IMR-90 (cell line): ENCODE data around the gene ARNT2. TPM values are rescaled to one million over a fixed set of nuclear protein-coding genes. Genes with fewer than 3 reads are reported as not detected.

ENCODE experiments used
- ATAC-seq: fragments of 200-7000 bp; cut with Tn5 transposase; 2 replicates; pipeline ENCODE4 v1.9.1; 2020; ENCODE audit warnings: low read depth, mild to moderate bottlenecking, moderate library complexity
- BruUV-seq: library from RNA; stranded (reverse); fragments of 400-500 nt; replicated peaks from 2 replicates; lab custom pipeline; 2021; lab: Mats Ljungman, UMichigan
- CTCF ChIA-PET: fragments of 300-600 bp; formaldehyde crosslinking; extraction: SDS; loops from one replicate; lab custom pipeline; 2021; ENCODE audit warnings: antibody characterized with exemption; lab: Yijun Ruan, JAX
- POLR2A ChIA-PET: fragments of 300-600 bp; sonication (Branson Sonifier 250); formaldehyde crosslinking; loops from one replicate; lab custom pipeline; 2022; ENCODE audit warnings: antibody characterized with exemption; ENCODE audit not compliant: unreplicated experiment; lab: Charles Lee
- DNase-seq: peaks from one replicate; pipeline ENCODE4 v3.0.0; 2013
- H2AFZ ChIP-seq: replicated peaks from 2 replicates; pipeline ENCODE3; 2013; ENCODE audit warnings: low read length, mild to moderate bottlenecking; ENCODE audit not compliant: poor library complexity
- H2AK5ac ChIP-seq: 2 replicates; pipeline ENCODE4 v1.6.1; 2013; ENCODE audit warnings: low read depth, low read length, inconsistent platforms
- H2AK9ac ChIP-seq: replicated peaks from 2 replicates; pipeline ENCODE3; 2013; ENCODE audit warnings: mild to moderate bottlenecking, low read depth, low read length, moderate library complexity; ENCODE audit not compliant: poor library complexity
- H2BK120ac ChIP-seq: 2 replicates; pipeline ENCODE4 v1.6.1; 2013; ENCODE audit warnings: low read depth, low read length, inconsistent platforms
- H2BK15ac ChIP-seq: 3 replicates; pipeline ENCODE4 v1.6.1; 2013; ENCODE audit warnings: low read depth, low read length, inconsistent platforms
- H2BK20ac ChIP-seq: 2 replicates; pipeline ENCODE4 v1.6.1; 2013; ENCODE audit warnings: low read depth, mild to moderate bottlenecking, inconsistent platforms, low read length, moderate library complexity
- H2BK5ac ChIP-seq: 2 replicates; pipeline ENCODE4 v1.6.1; 2013; ENCODE audit warnings: mild to moderate bottlenecking, low read depth, low read length, inconsistent platforms; ENCODE audit not compliant: poor library complexity, severe bottlenecking
- H3K14ac ChIP-seq: replicated peaks from 2 replicates; pipeline ENCODE4 v1.6.1; 2013; ENCODE audit warnings: low read depth, low read length, inconsistent platforms
- H3K18ac ChIP-seq: 2 replicates; pipeline ENCODE4 v1.6.1; 2013; ENCODE audit warnings: low read depth, low read length, control low read depth
- H3K23ac ChIP-seq: 2 replicates; pipeline ENCODE4 v1.6.1; 2013; ENCODE audit warnings: low read depth, low read length, inconsistent platforms
- H3K27ac ChIP-seq: 2 replicates; pipeline ENCODE4 v1.5.1; 2013; ENCODE audit warnings: mild to moderate bottlenecking, control low read depth, low read length; ENCODE audit not compliant: insufficient read depth
- H3K27me3 ChIP-seq: 2 replicates; pipeline ENCODE4 v1.6.1; 2013; ENCODE audit warnings: low read length; ENCODE audit not compliant: control insufficient read depth, insufficient read depth
- H3K36me3 ChIP-seq: 2 replicates; pipeline ENCODE4 v1.6.1; 2013; ENCODE audit warnings: low read length, mixed read lengths; ENCODE audit not compliant: control insufficient read depth, insufficient read depth
- H3K4ac ChIP-seq: 2 replicates; pipeline ENCODE4 v1.6.1; 2013; ENCODE audit warnings: low read depth, low read length, inconsistent platforms
- H3K4me1 ChIP-seq: 2 replicates; pipeline ENCODE4 v1.6.1; 2013; ENCODE audit warnings: low read length, mixed read lengths; ENCODE audit not compliant: control insufficient read depth, insufficient read depth
- H3K4me2 ChIP-seq: 2 replicates; pipeline ENCODE4 v1.6.1; 2013; ENCODE audit warnings: low read depth, mild to moderate bottlenecking, control low read depth, low read length, moderate library complexity
- H3K4me3 ChIP-seq: 2 replicates; pipeline ENCODE4 v1.5.1; 2013; ENCODE audit warnings: low read depth, mild to moderate bottlenecking, control low read depth, low read length, moderate library complexity; ENCODE audit not compliant: insufficient read depth
- H3K56ac ChIP-seq: 2 replicates; pipeline ENCODE4 v1.6.1; 2013; ENCODE audit warnings: low read length, inconsistent platforms; ENCODE audit not compliant: insufficient read depth; ENCODE audit errors: extremely low read depth
- H3K79me1 ChIP-seq, 2 experiments: 2 replicates each; pipeline ENCODE4 v1.6.1; 2013; ENCODE audit warnings: low read length in 2 of 2, inconsistent platforms in 1 of 2, low read depth in 1 of 2
- H3K9ac ChIP-seq: 2 replicates; pipeline ENCODE4 v1.6.1; 2013; ENCODE audit warnings: low read depth, low read length, control low read depth
- H3K9me1 ChIP-seq: 2 replicates; pipeline ENCODE4 v1.6.1; 2013; ENCODE audit warnings: low read length, inconsistent platforms; ENCODE audit not compliant: insufficient read depth
- H3K9me3 ChIP-seq: 2 replicates; pipeline ENCODE4 v1.6.1; 2013; ENCODE audit warnings: low read length; ENCODE audit not compliant: control insufficient read depth, insufficient read depth
- H4K20me1 ChIP-seq: 2 replicates; pipeline ENCODE4 v1.6.1; 2013; ENCODE audit warnings: low read length, inconsistent platforms; ENCODE audit not compliant: insufficient read depth
- H4K5ac ChIP-seq: 2 replicates; pipeline ENCODE4 v1.6.1; 2013; ENCODE audit warnings: mild to moderate bottlenecking, low read depth, low read length, control low read depth
- H4K8ac ChIP-seq, 2 experiments: 2 replicates each; pipeline ENCODE4 v1.6.1; 2013; ENCODE audit warnings: low read depth in 2 of 2, low read length in 2 of 2, control low read depth in 1 of 2, inconsistent platforms in 1 of 2
- H4K91ac ChIP-seq: 2 replicates; pipeline ENCODE4 v1.6.1; 2013; ENCODE audit warnings: low read depth, low read length, inconsistent platforms; ENCODE audit not compliant: insufficient read depth
- CEBPB ChIP-seq: IDR thresholded peaks from 2 replicates; pipeline ENCODE4 v1.6.1; 2012; ENCODE audit warnings: low read depth, low read length, improper control_type of control experiment
- FOS ChIP-seq: fragments of 150-350 bp; IDR thresholded peaks from 2 replicates; pipeline ENCODE4 v1.6.1; 2016; ENCODE audit warnings: low read depth, low read length
- MAFK ChIP-seq: IDR thresholded peaks from 2 replicates; pipeline ENCODE4 v1.6.1; 2012; ENCODE audit warnings: low read depth, low read length, improper control_type of control experiment
- MXI1 ChIP-seq: IDR thresholded peaks from 2 replicates; pipeline ENCODE4 v1.6.1; 2012; ENCODE audit warnings: low read depth, mild to moderate bottlenecking, low read length, moderate library complexity, borderline replicate concordance
- NFE2L2 ChIP-seq: fragments of 150-350 bp; IDR thresholded peaks from 2 replicates; pipeline ENCODE4 v1.6.1; 2016; ENCODE audit warnings: low read depth, mild to moderate bottlenecking, low read length
- RAD21 ChIP-seq: IDR thresholded peaks from 2 replicates; pipeline ENCODE4 v1.6.1; 2012; ENCODE audit warnings: low read length, improper control_type of control experiment
- RCOR1 ChIP-seq: IDR thresholded peaks from 2 replicates; pipeline ENCODE4 v1.6.1; 2012; ENCODE audit warnings: mild to moderate bottlenecking, low read length, improper control_type of control experiment; ENCODE audit not compliant: insufficient replicate concordance
- RFX5 ChIP-seq: IDR thresholded peaks from 2 replicates; pipeline ENCODE4 v1.8.0; 2012; ENCODE audit warnings: low read depth, mild to moderate bottlenecking, low read length, moderate library complexity
- whole genome bisulfite sequencing, 2 experiments: methylation state at CpG; one replicate each; pipeline versions ENCODE4 v1.1.5 to v1.1.7; 2013; ENCODE audit warnings: missing lambda C conversion rate in 2 of 2; ENCODE audit not compliant: insufficient read length in 1 of 2; ENCODE audit errors: extremely low coverage in 2 of 2; 5-methylcytosine and 5-hydroxymethylcytosine counted together
- dilution Hi-C: fragments of 300-500 bp; cut with HindIII; formaldehyde crosslinking; loops from one replicate; pipeline ENCODE4 v1.14.3; 2018; ENCODE audit warnings: low sequenced_read_pairs; ENCODE audit not compliant: unreplicated experiment
- in situ Hi-C: fragments of 300-500 bp; cut with MboI; formaldehyde crosslinking; loops from 3 replicates; pipeline ENCODE4 v1.14.3; 2019; ENCODE audit warnings: low sequenced_read_pairs, inconsistent platforms, mixed read lengths
- intact Hi-C: fragments of 100-400 bp; cut with micrococcal nuclease; formaldehyde crosslinking; loops from 2 replicates; pipeline ENCODE4 v1.10.0; 2022
- polyA plus RNA-seq, 3 experiments: library from polyadenylated mRNA; depleted of rRNA; stranded (reverse); fragments of >200 nt; gene quantifications; 2 replicates each; pipeline ENCODE4 v1.2.3, GENCODE V29; 2012; ENCODE audit warnings: low replicate concordance in 1 of 3
- total RNA-seq: library from RNA; depleted of rRNA; stranded (reverse); fragments of >200 nt; gene quantifications from 2 replicates; pipeline ENCODE4 v1.2.3, GENCODE V29; 2012
- TF ChIP-seq, protein P1 (sequence below): fragments of 150-350 bp; IDR thresholded peaks from 2 replicates; pipeline ENCODE4 v1.6.1; 2016; ENCODE audit warnings: low read depth, mild to moderate bottlenecking, low read length, moderate library complexity, borderline replicate concordance
- TF ChIP-seq, protein P2 (sequence below): conservative IDR thresholded peaks from 2 replicates; pipeline ENCODE4 v1.5.1; 2012; ENCODE audit warnings: mild to moderate bottlenecking, low read depth, low read length, improper control_type of control experiment

The ARNT2 gene
- total and polyA plus RNA-seq, 2 of the 4 experiments (the other 2 are of a cell fraction): 18.2 to 19.0 TPM

DNA sequence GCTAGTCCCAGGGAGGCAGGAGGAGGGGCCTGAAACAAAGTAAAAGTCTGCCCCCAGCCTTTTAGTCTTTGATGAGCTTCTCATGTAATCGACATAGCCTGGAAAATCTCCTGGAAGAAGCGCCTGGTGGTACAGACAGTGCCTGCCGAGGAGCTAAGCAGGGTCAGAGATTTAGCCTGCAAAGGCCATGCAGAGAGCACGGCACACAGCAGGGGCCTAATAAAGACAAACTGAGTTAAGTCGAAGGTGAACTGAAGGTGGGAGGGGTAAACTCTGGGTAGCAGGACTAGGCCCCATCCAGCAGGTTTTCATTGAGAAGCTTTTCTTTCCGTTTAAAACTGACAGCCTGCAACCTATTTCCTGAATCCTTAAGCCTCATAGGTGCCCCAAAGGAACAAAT is 175.4 kb downstream of the ARNT2 start:
- H3K4me1 ChIP-seq: peaks cover 4% of the 10 kb centered on the region
- peaks cover 16% of the 10 kb centered on the region for H3K9me1 ChIP-seq
- H3K14ac ChIP-seq: 0 out of 2 replicates have a peak overlapping the region, but pooled peaks have one; percentile 33
- peak overlapping the region; percentile 23 to 50; a peak in 2 of 4 replicates for H4K8ac ChIP-seq
- H2AK5ac ChIP-seq: peak overlapping the region; percentile 45
- dilution Hi-C loops: no loop called here
- no peak overlapping the region for H3K4me2 ChIP-seq
- H3K4me3 ChIP-seq: no peak overlapping the region
- H2BK120ac ChIP-seq: peak overlapping the region; percentile 80
- ChIA-PET POLR2A (no interaction called here), CTCF (interaction anchor here (1.1 to 1.4 kb wide), 2 partner anchors 11 to 200 kb away, joined by 4 to 8 read pairs; partner anchors contain the start of gene CEMIP)
- no peak overlapping the region for H2BK5ac ChIP-seq
- ATAC-seq (no peak), DNase-seq (no peak)
- no peak overlapping the region for H2AK9ac ChIP-seq
- no peaks in the 10 kb centered on the region for H3K9me3 ChIP-seq
- peaks cover 67% of the 10 kb centered on the region for H3K36me3 ChIP-seq
- H4K91ac ChIP-seq: peak overlapping the region; percentile 44; the same call in 1 of the 2 replicates
- H4K5ac ChIP-seq: no peak overlapping the region
- H3K23ac ChIP-seq: peak overlapping the region; percentile 48; the same call in 1 of the 2 replicates
- intact Hi-C loops: no loop called here
- peaks cover 0 to 4% of the 10 kb centered on the region in 2 experiments; a peak in 1 of 4 replicates for H3K79me1 ChIP-seq
- BruUV-seq: no TSS peak
- peak overlapping the region; percentile 36 for H2AFZ ChIP-seq
- no peak overlapping the region for H3K9ac ChIP-seq
- peak overlapping the region; percentile 83; the same call in 2 of the 3 replicates for H2BK15ac ChIP-seq
- peak overlapping the region; percentile 7; the same call in 1 of the 2 replicates for H2BK20ac ChIP-seq
- no peaks in the 10 kb centered on the region for H3K27me3 ChIP-seq
- no peaks in the 10 kb centered on the region for H4K20me1 ChIP-seq
- peak overlapping the region; percentile 60 for H3K4ac ChIP-seq
- in situ Hi-C loops: no loop called here
- H3K27ac ChIP-seq: no peak overlapping the region
- TF ChIP-seq, protein P1, sequence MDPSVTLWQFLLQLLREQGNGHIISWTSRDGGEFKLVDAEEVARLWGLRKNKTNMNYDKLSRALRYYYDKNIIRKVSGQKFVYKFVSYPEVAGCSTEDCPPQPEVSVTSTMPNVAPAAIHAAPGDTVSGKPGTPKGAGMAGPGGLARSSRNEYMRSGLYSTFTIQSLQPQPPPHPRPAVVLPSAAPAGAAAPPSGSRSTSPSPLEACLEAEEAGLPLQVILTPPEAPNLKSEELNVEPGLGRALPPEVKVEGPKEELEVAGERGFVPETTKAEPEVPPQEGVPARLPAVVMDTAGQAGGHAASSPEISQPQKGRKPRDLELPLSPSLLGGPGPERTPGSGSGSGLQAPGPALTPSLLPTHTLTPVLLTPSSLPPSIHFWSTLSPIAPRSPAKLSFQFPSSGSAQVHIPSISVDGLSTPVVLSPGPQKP: no peak
- TF ChIP-seq RCOR1: no peak
- no peak for TF ChIP-seq RFX5
- no peak for TF ChIP-seq NFE2L2
- no peak for TF ChIP-seq RAD21
- no peak for TF ChIP-seq MXI1
- no peak for TF ChIP-seq CEBPB
- TF ChIP-seq FOS: no peak
- TF ChIP-seq, protein P2, sequence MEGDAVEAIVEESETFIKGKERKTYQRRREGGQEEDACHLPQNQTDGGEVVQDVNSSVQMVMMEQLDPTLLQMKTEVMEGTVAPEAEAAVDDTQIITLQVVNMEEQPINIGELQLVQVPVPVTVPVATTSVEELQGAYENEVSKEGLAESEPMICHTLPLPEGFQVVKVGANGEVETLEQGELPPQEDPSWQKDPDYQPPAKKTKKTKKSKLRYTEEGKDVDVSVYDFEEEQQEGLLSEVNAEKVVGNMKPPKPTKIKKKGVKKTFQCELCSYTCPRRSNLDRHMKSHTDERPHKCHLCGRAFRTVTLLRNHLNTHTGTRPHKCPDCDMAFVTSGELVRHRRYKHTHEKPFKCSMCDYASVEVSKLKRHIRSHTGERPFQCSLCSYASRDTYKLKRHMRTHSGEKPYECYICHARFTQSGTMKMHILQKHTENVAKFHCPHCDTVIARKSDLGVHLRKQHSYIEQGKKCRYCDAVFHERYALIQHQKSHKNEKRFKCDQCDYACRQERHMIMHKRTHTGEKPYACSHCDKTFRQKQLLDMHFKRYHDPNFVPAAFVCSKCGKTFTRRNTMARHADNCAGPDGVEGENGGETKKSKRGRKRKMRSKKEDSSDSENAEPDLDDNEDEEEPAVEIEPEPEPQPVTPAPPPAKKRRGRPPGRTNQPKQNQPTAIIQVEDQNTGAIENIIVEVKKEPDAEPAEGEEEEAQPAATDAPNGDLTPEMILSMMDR: no peak
- TF ChIP-seq MAFK: no peak
- 90% methylated on average over 3 of the region's 6 CpGs; no CpG with 5 or more reads in 1 of the 2 experiments for whole genome bisulfite sequencing, 2 experiments
- H3K18ac ChIP-seq: no peak overlapping the region
- no peak overlapping the region for H3K56ac ChIP-seq
